Measurements from ENCODE around the gene CORO1C. TPM values are rescaled to one million over a fixed set of nuclear protein-coding genes. Genes with fewer than 3 reads are reported as not detected.
"Not testable (repeated sequence)": the region's sequence is repeated elsewhere in the genome, so short reads cannot be mapped to it uniquely, and the experiment has no call there.

The CORO1C gene
- total RNA-seq, 2 experiments from 2014 or later: 38.5 to 41.3 TPM

- H3K27me3 Mint-ChIP-seq: no peaks in the 10 kb centered on the region
- peaks cover 55% of the 10 kb centered on the region for H3K4me1 Mint-ChIP-seq
- H3K27ac Mint-ChIP-seq: peak overlapping the region; percentile 100
These were observed 97.0 kb downstream of the CORO1C start for GRCh38 chr12:108634341-108634751.

GRCh38 chr12:108633534-108634248, 97.6 kb downstream of the CORO1C start, which contains the start of gene SELPLG:
TSS of gene SELPLG (minus strand) at chr12:108633894. CDS start at chr12:108624307, 9,587 bp downstream.
- CTCF ChIA-PET: interaction anchor here (0.6 to 9.8 kb wide), 9 partner anchors 13 to 71 kb away, joined by 3 to 115 read pairs (median 5); partner anchors contain the start of gene ISCU

More at GRCh38 chr12:108634341-108634751, 97.0 kb downstream of the CORO1C start:
- peaks cover 36% of the 10 kb centered on the region for H3K36me3 Mint-ChIP-seq (ENCODE audit: low read depth)
- peak; percentile 79 for DNase-seq
- no peaks in the 10 kb centered on the region for H3K9me3 Mint-ChIP-seq
- peak overlapping the region; percentile 98 for H3K4me3 Mint-ChIP-seq
- POLR2A ChIA-PET: no interaction called here
- CTCF ChIA-PET: interaction anchor here (0.9 to 9.8 kb wide), 8 partner anchors 13 to 71 kb away, joined by 3 to 115 read pairs (median 9); partner anchors contain the start of gene ISCU

GRCh38 chr12:108633081-108633533, 98.2 kb downstream of the CORO1C start:
- Mint-ChIP-seq H3K27me3 (no peaks in the 10 kb centered on the region), H3K4me3 (peak overlapping the region; percentile 98), H3K9me3 (no peaks in the 10 kb centered on the region), H3K4me1 (peaks cover 58% of the 10 kb centered on the region), H3K27ac (peak overlapping the region; percentile 100), H3K36me3 (ENCODE audit: low read depth) (peaks cover 47% of the 10 kb centered on the region)
- no peak for DNase-seq
- ChIA-PET CTCF (interaction anchor here (0.6 to 9.8 kb wide), 6 partner anchors 14 to 70 kb away, joined by 3 to 115 read pairs (median 4); partner anchors contain the start of gene ISCU), POLR2A (interaction anchor here (0.6 to 0.8 kb wide), 2 partner anchors 12 to 31 kb away, joined by 3 read pairs; no protein-coding TSS in a partner anchor)

More at GRCh38 chr12:108633534-108634248, 97.6 kb downstream of the CORO1C start, which contains the start of gene SELPLG:
- Mint-ChIP-seq H3K27me3 (no peaks in the 10 kb centered on the region), H3K9me3 (no peaks in the 10 kb centered on the region), H3K4me3 (peak within 1 kb of the TSS; percentile 98), H3K27ac (peak within 1 kb of the TSS; percentile 100), H3K36me3 (ENCODE audit: low read depth) (peaks cover 41% of the 10 kb centered on the region), H3K4me1 (peaks cover 53% of the 10 kb centered on the region)
- POLR2A ChIA-PET: interaction anchor here (0.8 kb wide), 1 partner anchor 12 kb away, joined by 3 read pairs; no protein-coding TSS in a partner anchor
- DNase-seq: peak; percentile 94

- CTCF ChIA-PET: interaction anchor here (0.6 to 9.8 kb wide), 4 partner anchors 12 to 936 kb away, joined by 3 to 115 read pairs (median 3); no protein-coding TSS in a partner anchor
- not testable (repeated sequence) for H3K27me3 Mint-ChIP-seq
- H3K36me3 Mint-ChIP-seq (ENCODE audit: low read depth): peaks cover 58% of the 10 kb centered on the region
These were observed 100.1 kb downstream of the CORO1C start for GRCh38 chr12:108631261-108631660.

GRCh38 chr12:108630481-108631207, 100.7 kb downstream of the CORO1C start:
- Mint-ChIP-seq H3K27me3 (no peaks in the 10 kb centered on the region), H3K27ac (peak overlapping the region; percentile 100), H3K4me3 (peak overlapping the region; percentile 98), H3K4me1 (peaks cover 52% of the 10 kb centered on the region), H3K36me3 (ENCODE audit: low read depth) (peaks cover 60% of the 10 kb centered on the region), H3K9me3 (no peaks in the 10 kb centered on the region)
- ChIA-PET POLR2A (no interaction called here), CTCF (interaction anchor here (0.6 to 9.8 kb wide), 6 partner anchors 11 to 935 kb away, joined by 3 to 115 read pairs (median 3); no protein-coding TSS in a partner anchor)
- no peak for DNase-seq

More at GRCh38 chr12:108631261-108631660, 100.1 kb downstream of the CORO1C start:
- Mint-ChIP-seq H3K27ac (peak overlapping the region; percentile 100), H3K4me3 (peak overlapping the region; percentile 98), H3K4me1 (peaks cover 54% of the 10 kb centered on the region)
- H3K9me3 Mint-ChIP-seq, DNase-seq, POLR2A ChIA-PET: not testable (repeated sequence)

GRCh38 chr12:108629824-108630476, 101.4 kb downstream of the CORO1C start:
- Mint-ChIP-seq H3K27ac (peak overlapping the region; percentile 100), H3K4me3 (peak overlapping the region; percentile 98), H3K27me3 (no peaks in the 10 kb centered on the region), H3K9me3 (no peaks in the 10 kb centered on the region), H3K36me3 (ENCODE audit: low read depth) (peaks cover 67% of the 10 kb centered on the region), H3K4me1 (peaks cover 52% of the 10 kb centered on the region)
- ChIA-PET POLR2A (interaction anchor here (0.6 kb wide), 1 partner anchor 101 kb away, joined by 3 read pairs; no protein-coding TSS in a partner anchor), CTCF (interaction anchor here (1.5 to 9.8 kb wide), 2 partner anchors 11 to 34 kb away, joined by 6 to 115 read pairs; no protein-coding TSS in a partner anchor)
- DNase-seq: peak; percentile 61

GRCh38 chr12:108629151-108629550, 102.2 kb downstream of the CORO1C start:
- CTCF ChIA-PET: interaction anchor here (9.8 kb wide), 1 partner anchor 10 kb away, joined by 115 read pairs; no protein-coding TSS in a partner anchor
- Mint-ChIP-seq H3K27ac (peak overlapping the region; percentile 100), H3K4me1 (peaks cover 45% of the 10 kb centered on the region), H3K27me3 (no peaks in the 10 kb centered on the region), H3K4me3 (peak overlapping the region; percentile 98), H3K36me3 (ENCODE audit: low read depth) (peaks cover 72% of the 10 kb centered on the region), H3K9me3 (no peaks in the 10 kb centered on the region)
- no peak for DNase-seq
- POLR2A ChIA-PET: no interaction called here

- Mint-ChIP-seq H3K27me3 (no peaks in the 10 kb centered on the region), H3K4me3 (peak overlapping the region; percentile 39), H3K36me3 (ENCODE audit: low read depth) (peaks cover 79% of the 10 kb centered on the region), H3K9me3 (no peaks in the 10 kb centered on the region), H3K27ac (peak overlapping the region; percentile 100), H3K4me1 (peaks cover 56% of the 10 kb centered on the region)
- DNase-seq: no peak
- ChIA-PET POLR2A (no interaction called here), CTCF (interaction anchor here (0.8 to 9.8 kb wide), 6 partner anchors 8 to 66 kb away, joined by 3 to 115 read pairs (median 3); partner anchors contain the start of genes ISCU and SART3)
These were observed 104.0 kb downstream of the CORO1C start for GRCh38 chr12:108627134-108627920.

- no peak for DNase-seq
- Mint-ChIP-seq H3K36me3 (ENCODE audit: low read depth) (peaks cover 79% of the 10 kb centered on the region), H3K27me3 (no peaks in the 10 kb centered on the region), H3K9me3 (no peaks in the 10 kb centered on the region), H3K4me3 (no peak overlapping the region), H3K4me1 (peaks cover 59% of the 10 kb centered on the region), H3K27ac (peak overlapping the region; percentile 16)
- ChIA-PET CTCF (no interaction called here), POLR2A (no interaction called here)
These were observed 106.1 kb downstream of the CORO1C start for GRCh38 chr12:108625228-108625627.

- no peaks in the 10 kb centered on the region for H3K9me3 Mint-ChIP-seq
- no peaks in the 10 kb centered on the region for H3K27me3 Mint-ChIP-seq
- H3K4me3 Mint-ChIP-seq: no peak overlapping the region
- POLR2A ChIA-PET: no interaction called here
- peaks cover 68% of the 10 kb centered on the region for H3K4me1 Mint-ChIP-seq
- H3K36me3 Mint-ChIP-seq (ENCODE audit: low read depth): peaks cover 73% of the 10 kb centered on the region
- H3K27ac Mint-ChIP-seq: no peak overlapping the region
- no peak for DNase-seq
- CTCF ChIA-PET: no interaction called here
These were observed 107.7 kb downstream of the CORO1C start for GRCh38 chr12:108623577-108623976.

GRCh38 chr12:108622921-108623514, 108.3 kb downstream of the CORO1C start:
- peaks cover 68% of the 10 kb centered on the region for H3K4me1 Mint-ChIP-seq
- POLR2A ChIA-PET: no interaction called here
- H3K27ac Mint-ChIP-seq: peak overlapping the region; percentile 71

More at GRCh38 chr12:108622921-108623514, 108.3 kb downstream of the CORO1C start:
- no peaks in the 10 kb centered on the region for H3K27me3 Mint-ChIP-seq
- peaks cover 70% of the 10 kb centered on the region for H3K36me3 Mint-ChIP-seq (ENCODE audit: low read depth)
- CTCF ChIA-PET: interaction anchor here (1.6 to 7.9 kb wide), 2 partner anchors 8 to 41 kb away, joined by 4 to 115 read pairs; partner anchors contain the start of gene SELPLG
- H3K9me3 Mint-ChIP-seq: no peaks in the 10 kb centered on the region
- H3K4me3 Mint-ChIP-seq: no peak overlapping the region
- no peak for DNase-seq

Measured in activated CD4-positive, alpha-beta T cell treated with anti-CD3 and anti-CD28 coated beads, Interleukin-2, amount 10 ng/mL, durations not matched to agents 7 days and 5 days (primary cell).